Stimulated activated CD4-positive, alpha-beta T cell treated with anti-CD3 and anti-CD28 coated beads, Interleukin-1b, Interleukin-23, amount 100 ng/mL, for 4 hours (primary cell): ENCODE results near the gene GDPD5.

Experiments
- DNase-seq, 2 donors: peaks; one replicate each; pipeline ENCODE4 v3.0.0-alpha.2; 2020; ENCODE audit warnings: low read depth in 2 of 2

Gene GDPD5

DNA sequence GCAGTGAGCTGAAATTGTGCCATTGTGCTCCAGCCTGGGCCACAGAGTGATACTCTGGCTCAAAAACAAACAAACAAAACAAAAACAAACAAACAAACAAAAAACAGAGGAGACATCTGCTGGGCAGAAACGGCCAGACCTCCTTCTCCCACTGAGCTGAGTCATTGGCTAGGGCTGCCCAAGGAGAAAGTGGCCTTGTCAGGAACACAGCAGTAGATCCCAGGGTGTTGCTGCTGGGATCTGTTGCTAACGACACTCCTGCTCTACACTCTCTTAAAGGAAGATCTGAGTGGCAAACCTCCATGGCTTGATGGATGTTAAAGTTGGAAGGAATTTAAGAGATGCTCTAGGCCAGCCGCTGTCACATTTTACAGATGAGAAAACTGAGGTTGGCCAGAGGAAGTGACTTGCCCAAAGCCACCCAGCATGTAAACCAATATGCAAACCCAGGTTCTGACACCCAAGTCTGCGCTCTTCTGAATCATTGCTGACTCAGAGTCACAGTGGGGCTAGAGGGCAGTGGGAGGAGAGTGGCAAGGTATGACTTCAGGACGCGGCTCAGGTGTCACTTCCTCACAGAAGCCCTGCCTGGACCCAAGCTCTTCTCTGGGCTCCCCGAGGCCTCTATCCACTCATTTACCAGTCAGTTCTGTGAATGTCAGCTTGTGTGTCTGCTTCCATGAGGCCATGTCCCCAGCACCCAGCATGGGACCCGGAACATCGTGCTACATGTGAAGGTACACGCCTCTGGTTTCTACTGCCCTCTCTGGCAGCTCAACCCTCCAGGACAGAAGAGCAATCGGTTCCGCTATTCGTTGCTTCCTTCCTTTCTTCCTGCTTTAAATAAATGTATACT is 11.3 kb upstream of the GDPD5 start:
- peak in 1 of 2 donors; percentile 34 for DNase-seq

DNA sequence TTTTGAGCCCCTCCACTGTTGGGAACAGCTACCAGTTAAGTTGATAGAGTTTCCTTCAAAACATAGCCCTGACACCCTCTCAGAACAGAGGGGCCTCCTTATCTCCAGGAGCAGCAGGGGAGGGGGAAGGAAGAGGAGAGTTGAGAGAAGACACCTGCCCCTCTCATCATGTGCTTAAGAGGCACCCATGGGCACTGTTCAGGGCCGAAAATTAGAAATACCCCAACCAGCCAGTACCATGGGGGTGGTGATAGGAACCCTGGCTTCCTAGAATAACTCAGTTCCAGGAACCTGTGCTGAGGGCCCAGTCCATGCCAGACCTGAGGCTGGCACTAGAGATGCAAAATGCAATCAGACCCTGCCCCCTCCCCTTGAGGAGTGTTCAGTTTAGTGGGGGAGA is 9.3 kb upstream of the GDPD5 start:
- no peak for DNase-seq

DNA sequence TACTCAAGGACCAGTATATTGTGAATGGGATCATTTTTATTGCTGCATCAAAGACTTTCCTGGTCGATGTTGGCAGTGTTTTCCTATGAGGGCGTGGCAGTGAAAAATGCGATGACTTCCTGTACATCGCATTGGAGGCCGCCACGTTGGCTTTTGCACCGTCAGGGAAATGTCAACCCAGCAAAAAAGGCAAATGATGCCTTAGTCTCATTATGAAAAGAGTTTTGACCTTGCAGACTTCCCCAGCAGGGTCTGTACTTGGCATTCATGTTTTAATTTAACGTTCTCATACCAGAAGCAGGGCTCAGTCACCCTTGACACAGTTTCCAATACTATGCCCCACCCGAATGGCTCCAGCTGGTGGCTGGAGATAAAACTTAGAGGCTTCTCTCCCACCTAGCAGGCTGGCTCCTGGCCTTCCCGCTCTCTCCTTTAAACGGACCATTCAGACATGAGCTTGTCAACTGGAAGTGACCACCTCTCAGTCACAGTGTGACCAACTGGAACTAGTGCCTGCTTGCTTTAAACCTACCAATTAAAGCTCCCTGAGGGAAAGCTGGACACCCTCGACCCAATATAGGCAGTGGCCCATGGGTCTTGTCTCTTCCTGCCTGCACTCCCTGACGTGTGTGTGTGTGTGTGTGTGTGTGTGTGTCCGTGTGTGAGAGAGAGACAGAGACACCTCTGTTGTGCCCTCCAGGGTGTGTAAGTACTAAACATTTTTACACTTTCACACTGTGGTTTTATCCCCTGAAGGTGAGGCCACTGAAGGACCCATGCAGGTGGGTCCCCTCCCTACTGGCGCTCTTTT is 8.7 kb upstream of the GDPD5 start:
- DNase-seq = no peak

DNA sequence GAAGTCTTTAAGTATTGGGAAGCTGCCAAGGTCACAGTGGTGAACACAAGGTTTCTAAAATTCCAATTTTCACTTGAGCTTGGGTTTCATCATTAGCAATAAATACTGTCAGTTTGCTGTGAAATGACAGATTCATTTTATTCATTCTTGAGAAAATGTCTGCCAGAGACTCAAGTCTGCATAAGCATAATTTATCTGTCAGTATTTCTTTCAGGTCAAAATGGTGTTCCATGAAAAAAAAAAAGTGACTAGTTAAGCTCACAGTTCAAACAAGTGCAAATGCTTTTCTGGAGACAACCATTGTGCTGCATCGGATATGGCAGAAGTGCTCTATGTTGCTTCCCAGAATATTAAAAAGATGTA is 8.1 kb upstream of the GDPD5 start:
- no peak for DNase-seq

DNA sequence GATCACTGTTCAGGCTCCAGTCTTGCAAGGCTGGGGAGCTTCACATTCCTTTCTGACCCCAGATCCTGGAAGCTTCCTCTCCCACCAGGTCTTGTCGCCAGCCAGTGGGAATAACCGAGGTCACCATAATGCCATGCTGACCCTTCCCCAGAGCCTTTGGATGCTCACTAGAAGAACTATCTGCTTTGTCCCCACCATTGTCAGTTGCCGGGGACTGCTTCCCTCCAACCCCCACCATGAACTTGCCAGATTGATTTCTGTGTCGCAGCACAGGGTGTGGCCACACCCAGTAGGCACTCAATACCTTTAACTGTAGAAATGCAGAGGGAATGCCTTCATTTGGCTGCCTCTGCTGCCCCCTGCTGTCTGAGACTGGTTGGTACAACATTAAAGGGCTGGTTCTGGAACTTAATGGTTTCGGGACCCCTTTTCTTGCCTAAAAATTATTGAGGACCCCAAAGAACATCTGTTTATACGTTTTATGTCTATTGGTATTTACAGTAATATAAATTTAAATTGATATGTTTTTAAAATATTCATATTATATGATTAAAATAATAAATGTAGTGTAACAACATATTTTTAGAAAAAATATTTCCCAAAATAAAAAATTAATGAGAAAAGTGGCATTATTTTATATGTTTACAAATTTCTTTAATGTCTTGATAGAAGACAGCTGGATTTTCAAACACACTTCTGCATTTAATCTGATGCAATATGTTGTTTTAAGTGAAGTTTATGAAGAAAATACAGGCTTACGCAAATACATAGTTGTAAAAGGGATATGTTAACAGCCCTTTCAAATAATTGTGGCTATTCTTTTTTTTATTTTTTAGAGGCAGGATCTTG is 6.7 kb upstream of the GDPD5 start:
- peak; percentile 67 to 86 for DNase-seq

DNA sequence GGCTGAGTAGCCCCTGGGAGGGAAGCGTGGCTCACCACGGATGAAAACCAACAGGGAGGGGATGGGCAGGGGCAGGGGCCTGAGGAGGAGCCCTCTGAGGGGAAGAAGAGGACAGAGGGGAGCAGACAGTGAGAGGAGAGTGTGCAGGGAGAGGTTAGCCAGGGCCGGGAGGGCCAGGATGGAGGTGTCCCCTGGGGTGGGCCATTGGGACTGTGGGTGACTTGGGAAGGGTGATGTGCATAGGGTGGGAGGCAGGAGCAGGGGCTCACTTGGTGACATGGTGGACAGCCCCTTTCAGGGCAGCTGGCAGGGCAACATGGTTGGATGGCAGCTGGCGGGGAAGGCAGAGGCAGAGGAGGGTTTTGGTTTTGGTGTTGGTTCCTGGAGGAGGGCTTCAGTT is 5.6 kb upstream of the GDPD5 start:
- no peak for DNase-seq

DNA sequence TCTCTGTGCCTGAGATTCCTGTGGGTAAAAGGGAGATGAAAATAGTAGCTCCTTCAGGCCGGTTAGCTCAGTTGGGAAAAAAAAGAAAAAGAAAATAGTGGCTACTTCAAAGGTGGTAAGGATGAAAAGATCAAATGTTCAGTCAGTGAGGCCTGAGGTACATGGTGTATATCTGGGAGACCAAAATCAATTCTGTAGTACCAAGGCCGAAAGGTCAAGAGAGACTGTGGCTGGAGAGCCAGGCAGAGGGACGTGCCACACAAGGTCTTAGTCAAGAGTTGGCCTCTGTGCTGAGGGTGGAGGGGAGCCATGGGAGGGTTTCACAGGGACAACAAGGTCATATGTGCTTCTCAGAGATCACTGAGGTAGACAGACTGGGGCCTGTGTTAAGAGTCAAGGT is 4.8 kb upstream of the GDPD5 start:
- no peak for DNase-seq

DNA sequence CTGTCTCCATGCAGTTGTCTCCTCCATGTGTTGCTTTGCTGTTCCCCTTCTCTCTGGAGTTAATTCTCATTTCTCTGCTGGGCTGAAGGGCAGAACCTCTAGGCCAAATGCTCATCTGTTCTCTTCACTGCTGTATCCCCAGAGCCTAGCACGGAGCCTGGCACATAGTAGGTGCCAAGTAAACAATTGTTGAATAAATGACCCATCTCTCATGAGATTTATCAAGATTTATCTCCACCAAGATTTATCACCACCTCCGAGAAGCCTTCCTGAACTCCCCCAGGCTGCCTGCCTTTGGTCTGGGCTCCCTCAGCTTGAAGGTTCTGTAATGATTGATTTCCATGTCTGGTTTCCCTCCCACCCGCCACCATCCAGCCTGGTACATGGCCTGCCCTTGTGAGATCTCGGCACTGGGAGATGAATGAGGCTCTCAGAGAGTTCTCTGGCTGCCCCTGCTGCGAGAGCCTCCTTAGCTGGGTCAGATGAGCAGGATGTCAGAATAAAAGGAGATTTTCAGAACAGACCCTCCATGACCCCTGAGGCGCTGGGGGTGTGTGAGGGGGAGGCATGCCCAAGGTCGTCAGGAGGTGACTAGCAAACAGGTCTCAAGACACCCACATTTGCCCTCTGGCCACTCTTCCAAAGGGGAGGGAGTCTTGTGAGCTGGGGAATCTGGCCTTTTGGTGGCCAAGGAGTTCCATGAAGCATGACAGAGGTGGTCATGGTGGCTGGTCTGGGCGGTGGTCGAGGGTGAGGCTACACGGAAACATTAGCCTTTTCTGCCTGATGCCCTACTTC is 2.4 kb upstream of the GDPD5 start:
- no peak for DNase-seq

DNA sequence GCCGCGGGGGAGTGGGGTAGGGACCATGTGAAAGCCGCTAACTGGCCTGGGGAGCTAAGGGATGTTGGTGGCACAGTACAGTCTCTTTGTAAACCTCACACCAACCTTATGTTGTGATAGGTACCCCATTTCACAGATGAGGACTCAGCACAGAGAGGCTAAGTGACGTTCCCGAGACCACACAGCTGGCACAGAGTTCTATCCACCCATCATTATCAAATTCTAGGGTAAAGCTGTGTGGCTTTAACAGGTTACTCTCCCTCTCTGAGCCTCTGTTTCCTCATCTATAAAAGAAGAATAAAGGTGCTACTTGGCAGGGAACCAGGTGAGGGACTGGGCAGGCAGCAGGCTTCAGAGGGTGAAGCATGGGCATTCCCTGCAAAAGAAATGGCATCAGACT is 1.4 kb upstream of the GDPD5 start:
- DNase-seq = no peak

DNA sequence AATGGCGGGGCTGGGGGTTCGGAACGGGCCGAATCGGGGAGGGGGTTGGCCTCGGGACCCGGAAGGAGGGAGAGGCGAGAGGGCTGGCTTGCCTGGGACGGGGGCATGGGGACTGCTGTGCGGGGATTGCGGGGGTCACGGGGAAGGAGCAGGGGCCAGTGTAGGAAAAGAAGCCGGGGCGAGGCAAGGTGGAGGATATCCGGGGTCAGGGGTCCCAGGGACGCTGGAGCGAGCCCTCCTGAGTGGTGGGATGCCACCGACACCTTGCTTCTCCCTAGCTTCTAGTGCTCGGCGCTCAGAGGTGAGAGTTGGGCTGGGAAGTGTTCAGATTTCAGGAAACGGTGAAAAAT is 426 bp upstream of the GDPD5 start:
- no peak for DNase-seq

DNA sequence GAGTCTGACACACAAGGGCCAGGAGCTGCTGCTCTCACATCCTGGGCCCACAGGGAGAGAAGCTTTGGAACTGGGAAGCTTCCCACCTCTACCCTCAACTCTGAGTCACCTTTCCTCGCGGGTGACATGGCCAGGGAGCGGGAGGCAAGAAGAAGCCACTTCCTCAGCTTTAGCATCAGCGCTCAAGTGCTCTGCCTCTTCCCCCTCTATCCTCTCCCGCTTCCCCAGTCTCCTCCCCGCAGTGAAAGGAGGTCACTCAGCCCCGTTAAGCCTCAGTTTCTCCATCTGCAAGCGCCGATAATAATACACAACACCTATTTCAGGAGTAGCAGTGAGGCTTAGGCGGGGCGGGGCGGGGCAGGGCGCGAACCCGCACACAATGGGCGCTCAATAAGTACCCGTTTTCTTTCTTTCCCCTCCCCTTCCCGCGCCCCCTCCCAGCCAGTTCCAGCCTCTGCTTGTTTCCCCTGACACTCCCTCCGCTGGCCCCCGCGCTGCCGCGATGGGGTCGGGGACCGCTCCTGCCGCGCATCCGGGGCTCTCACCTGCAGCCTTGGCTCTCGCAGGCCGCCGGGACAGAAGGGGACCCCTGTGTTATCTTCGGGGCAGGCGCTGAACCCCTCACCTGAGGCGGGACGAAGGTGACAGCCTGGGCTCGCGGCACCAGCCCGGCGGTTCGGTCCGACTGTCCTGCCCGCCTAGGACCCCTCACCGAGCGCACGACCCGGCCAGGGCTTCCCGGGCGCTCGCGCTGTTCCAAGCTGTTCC is 892 bp downstream of the GDPD5 start:
- peak in 1 of 2 donors; percentile 25 for DNase-seq

DNA sequence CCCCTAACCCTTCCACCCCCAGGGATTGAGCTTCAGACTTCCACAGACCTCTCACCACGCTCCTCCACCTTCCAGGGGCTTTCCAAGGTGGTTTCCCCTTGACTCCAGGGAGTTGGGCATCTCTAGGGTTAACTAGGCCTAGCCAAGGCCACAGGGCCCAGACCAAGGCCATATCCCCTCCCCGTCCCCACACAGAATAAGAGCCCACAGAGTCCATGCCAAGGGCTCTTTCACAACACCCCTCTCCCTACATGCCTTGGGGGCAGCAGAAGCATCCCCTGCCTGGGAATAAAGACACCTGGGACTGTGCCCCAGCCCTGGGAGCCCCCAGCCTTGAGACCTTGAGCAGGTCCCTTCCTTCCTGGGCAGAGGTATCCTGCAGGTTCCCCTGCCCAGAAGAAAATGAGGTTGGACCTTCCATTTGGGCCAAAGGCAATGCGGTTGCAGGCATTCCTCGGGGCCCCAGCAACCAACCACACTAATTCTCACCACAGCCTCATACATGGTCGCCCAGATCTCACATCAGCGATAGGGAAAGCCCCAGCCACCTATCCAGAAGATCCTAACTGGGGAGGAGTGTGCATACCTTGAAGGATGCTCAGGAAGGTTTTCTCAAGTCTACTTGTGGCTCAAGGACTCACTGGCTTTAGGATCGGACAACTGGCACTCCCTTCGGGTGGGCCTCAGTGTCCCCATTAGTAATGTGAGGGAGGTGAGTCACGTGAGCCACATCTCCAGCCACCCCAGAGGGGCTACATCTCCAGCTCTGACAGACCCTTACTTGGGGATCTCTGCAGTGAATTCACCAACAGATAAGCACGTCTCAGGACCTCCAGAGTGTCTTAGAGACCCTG is 1.7 kb downstream of the GDPD5 start:
- DNase-seq = no peak

DNA sequence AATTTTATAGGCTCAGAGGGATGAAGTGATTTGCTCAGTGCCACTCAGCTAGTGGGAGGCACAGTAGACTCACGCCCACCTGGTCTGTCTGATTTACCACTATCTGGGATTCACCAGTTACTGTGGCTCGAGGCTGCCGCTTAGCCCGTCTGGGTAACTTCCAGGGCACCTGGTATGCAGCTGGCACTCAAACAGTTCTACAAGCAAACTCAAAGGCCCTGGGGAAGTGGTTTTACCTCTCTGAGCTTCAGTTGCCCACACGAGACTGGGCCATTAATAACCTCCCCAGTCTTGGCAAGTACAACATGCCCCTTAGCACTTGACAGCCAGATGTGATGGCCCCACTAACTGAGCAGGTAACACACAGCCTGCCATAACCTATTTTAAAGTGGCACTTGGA is 2.6 kb downstream of the GDPD5 start:
- no peak for DNase-seq

DNA sequence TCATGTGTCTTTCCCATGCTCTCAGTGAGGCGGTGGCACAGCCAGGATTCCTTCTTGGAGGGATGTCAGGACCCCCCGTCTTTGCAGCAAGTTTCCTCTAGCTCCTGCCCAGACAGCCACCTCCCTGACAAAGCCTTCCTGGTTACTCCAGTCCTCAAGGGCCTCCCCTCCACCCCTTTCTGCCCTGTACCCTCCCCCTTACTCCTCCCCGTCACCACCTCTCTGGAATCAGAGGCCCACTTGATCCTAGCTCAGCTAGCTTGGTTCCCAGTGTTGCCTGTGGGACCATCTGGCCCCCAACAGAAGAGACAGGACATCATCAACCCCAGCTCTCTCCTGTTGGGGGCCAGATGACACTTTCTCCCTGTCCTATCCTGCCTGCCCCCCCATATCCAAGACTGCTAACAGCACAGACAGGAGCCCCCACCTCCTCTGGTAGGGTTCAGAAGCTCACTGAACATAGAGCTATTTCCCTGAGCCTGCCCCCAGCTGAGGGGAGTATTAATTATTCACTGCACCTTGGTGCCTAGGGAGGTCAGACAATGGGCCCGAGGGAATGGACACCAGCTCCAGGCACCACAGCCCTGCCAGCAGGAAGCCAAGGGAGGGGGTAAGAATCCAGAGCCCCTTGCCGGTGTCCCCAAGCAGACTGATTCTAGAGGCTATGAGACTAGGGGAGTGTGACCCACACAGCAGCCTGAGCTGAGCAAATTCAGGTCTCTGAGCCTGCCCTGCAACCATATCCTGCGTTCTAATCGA is 3.3 kb downstream of the GDPD5 start:
- DNase-seq = no peak

DNA sequence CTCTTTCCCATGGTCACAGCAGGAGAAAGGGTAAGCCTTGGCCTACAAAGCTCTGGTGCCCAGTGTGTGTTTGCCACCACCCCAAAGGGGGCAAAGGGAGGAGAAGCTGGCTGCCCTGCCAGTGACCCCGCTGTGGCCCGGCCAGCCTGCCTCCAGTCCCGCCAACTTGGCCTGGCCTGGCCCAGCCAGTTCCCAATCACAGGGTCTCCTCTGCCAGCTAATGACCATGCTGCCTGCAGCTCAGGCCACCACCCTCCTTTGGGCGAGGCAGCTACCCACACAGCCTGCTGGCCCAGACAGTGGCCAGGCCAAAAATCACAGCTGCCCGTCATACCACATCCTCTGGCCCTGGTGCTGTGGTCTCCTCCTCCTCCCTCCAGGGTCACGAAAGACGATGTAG is 5.1 kb downstream of the GDPD5 start:
- no peak for DNase-seq

DNA sequence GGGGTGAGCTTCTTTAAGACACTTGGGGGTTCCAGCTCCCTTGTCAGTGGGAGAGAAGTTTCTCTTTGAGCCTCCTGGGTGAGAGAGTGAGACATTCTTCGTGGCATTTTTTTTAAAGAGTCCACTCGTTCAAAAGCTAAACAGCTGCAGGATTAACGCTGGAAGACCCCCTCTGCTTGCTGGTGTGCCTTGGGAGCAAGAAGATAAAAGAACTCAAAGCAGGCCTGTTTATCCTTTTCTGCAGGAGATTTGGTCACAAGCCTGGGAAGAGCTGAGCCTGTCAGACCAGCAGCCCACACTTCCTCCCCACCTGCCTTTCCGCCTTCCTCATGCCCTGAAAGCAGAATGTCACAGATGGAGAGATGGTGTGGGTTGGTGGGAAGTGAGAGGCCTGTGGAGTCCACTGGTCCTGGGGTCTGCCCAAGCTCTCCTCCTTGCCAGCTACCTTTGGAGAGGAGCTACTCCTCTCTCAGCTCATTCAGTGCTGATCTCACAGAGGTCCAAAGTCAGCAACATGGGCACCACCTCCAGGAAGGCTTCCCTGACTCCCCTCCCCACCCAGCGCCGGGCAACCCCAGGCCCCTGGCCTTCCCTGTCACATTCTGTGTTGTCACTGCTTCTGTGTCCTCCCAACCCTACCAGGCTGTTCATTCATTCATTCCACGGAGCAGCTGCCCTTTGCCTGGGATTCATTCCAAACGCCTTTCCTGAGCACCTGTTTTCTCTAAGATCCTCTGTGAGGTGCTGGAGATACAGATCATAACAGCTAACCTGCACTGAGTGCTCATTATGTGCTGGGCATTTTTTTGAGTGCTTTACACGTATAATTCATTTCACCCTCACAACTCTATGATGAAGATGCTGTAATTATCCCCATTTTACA is 6.7 kb downstream of the GDPD5 start:
- DNase-seq = no peak

DNA sequence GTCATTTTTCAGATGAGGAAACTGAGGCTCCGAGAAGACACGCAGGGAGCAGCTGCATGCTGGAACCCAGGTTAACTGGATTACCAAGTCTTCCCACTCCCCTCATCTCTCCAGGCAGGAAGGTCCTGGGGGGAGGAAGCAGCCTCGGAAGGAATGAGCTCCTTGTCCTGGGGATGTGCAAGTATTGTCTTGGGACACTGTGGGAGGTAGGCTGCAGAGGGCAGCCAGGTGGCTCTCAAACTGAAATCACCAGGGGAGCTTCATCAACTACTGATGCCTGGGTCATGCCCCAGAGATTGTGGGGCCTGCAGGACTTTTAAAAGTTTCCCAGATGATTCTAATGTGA is 7.6 kb downstream of the GDPD5 start:
- no peak for DNase-seq

DNA sequence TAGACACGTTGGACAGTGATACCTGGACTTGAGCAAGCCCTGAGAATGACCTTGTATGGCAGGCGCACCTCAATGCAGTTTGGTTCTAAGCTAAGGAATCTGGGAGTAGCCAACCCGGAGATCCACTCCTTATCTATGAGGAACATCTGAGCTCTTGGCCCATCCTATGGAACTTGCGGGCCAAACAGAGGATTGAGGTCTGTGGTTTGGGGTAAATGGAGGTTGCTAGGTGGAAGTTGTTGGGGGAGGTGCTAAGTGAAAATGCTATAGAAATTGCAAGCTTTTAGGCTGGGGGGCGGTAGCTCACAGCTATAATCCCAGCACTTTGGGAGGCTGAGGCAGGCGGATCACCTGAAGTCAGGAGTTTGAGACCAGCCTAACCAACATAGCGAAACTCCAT is 8.9 kb downstream of the GDPD5 start:
- no peak for DNase-seq
